HG03095 (cell line): ENCODE data around the gene FTSJ1.

Experiments
- ATAC-seq: cut with Tn5 transposase; IDR thresholded peaks from one replicate; pipeline ENCODE4 v1.9.1; 2021; ENCODE audit warnings: moderate library complexity; ENCODE audit not compliant: unreplicated experiment

Gene FTSJ1

DNA sequence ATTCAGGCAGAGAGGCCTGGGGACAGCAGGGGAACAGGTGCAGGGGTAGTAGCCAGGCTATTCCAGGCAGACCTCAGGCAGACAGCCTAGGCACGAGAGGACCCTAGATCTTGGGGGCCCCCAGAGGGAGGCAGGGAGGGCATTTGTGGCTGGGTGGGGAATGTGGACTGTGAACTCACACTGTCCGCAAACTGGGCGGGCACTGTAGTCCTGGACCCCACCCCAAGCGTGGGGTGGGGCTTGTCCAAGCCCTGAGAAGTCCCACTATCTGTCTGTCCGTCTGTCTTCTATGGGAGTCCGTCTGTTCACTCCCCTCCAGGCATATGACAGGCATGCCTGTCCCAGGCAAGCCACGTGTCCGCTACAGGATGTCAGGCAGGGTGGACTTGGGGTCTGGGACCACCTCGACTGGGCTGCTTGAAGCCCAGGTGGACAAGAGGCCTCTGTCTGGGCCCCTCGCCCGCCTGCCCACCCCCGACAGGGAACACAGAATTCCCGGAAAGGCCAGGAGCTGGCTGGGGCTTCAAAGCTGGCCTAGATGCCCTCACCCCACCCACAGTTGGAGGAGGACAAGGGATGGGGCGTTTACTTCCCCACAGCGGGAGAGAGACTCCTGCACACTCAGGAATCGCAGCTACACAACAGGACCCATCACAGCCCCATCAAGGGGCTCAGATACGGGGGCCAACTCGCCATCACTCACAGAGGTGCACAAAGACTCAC is 5.7 kb upstream of the FTSJ1 start, which contains the start of gene SLC38A5:
SLC38A5 (minus strand) TSS at position 151 of the 723 bp plus-strand sequence. CDS start 2,336 bp downstream, outside the sequence.
- no peak for ATAC-seq

DNA sequence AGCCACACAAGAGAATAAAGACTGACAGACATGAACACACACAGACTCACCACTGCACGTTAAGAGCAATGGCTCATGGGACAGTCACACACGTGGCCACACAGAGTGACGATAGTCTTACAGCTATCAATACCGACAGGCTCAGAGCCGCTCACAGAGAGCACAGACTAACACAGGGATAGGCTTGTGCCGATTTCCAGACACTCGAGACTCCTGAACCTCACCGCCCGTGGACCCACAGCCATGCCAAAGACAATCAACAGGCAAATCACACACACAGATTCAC is 5.2 kb upstream of the FTSJ1 start:
- no peak for ATAC-seq

DNA sequence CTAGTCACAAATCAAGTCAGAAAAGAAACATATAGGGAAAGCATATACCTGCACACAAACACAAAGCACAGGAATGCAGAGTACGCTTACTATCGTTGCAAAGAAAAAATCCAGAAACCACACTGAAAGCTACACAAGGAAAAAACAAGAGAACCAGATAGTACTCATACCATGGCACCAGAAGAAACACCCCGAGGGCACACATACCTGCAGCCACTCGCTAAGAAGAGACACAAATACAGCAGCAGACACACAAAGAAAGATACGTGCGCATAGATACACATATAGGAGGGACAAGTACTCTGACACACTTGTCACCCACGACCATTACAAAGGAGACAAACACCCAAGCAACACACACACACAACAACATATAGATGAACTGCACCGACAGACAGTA is 4.5 kb upstream of the FTSJ1 start:
- no peak for ATAC-seq

DNA sequence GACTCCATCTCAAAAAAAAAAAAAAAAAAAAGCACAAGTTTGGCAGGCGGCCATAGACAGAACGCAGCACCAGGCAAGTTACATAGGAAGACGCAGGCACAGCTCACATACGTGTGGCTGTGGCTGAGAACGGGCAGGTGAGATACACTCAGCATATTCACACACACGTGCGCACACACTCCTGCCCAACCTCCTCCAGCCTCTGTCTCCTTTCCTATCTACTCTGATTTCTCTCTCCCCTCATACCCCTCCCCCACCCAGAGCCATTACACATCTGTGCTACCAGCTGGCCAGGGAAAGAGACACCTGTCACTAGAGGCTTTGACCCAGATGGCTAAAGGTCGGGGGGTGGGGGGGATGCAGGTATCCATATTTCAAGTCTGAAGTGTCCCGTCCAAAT is 3.8 kb upstream of the FTSJ1 start:
- no peak for ATAC-seq

DNA sequence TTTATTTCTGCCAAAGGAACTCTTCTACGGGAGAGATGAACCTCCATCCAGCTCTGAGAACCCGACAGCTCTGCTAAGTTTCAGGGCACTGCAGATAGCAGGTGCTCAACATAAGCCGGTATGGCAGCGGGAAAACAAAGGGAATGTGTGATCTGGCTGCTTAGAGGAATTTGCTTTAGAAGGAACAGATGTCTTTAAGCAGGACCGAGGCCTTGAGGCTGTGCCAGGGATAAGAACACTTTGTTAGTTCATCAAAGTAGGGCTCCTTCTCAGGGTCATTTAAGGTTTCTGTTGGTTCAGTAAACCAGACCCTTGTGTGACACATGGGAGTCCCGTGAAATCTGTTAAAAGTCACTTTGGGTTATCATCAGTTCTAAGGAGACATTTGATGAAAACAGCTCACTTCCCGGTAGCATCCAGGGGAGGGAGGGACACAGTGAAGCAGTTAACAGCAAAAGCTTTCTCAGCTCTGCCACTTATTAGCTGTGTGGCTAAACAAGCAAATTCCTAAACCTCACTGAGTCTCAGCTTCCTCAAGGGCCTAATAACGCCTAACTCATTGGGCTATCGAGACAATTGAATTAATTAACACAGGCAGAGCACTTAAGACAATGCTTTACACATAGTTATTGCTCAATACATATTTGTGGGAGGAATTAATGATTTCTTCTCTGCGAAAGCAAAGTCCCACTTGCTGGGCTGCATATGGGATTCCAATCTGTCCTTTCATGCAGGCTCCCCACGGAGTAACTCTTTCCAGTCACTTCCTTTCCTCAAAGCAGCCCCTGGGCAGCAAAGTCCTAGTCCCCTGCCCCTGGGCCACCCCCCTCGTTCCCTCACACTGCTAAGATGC is 2.9 kb upstream of the FTSJ1 start:
- ATAC-seq = no peak

DNA sequence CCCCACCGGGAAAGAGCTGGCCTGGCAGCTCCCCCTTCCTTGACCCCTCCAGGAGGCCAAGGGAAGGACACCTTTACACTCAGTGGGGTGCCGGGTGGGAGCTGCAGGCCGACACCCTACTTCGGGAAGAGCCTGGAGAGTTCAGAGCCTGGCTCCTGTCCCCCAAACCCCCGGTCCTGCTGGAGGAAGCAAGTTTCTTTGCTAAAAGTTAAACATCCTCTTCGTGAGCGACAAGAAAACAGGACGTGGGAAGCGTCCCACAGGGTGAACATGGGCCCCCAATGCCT is 2.4 kb upstream of the FTSJ1 start:
- no peak for ATAC-seq

DNA sequence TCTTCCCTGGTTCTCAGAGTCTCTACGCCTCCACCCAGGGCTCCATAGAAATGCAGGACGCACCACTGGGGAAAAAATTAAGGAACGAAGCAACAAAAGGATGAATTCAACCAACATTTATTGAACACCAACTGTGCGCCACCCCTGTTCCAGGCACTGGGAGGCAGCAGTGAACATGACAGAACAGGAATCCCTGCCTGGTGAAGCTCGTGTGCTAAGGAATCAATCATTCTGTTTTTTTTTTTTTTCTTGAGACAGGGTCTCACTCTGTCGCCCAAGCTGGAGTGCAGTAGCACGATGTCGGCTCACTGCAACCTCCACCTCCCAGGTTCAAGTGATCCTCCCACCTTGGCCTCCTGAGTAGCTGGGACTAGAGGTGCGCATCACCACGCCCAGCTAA is 1.9 kb upstream of the FTSJ1 start:
- no peak for ATAC-seq

DNA sequence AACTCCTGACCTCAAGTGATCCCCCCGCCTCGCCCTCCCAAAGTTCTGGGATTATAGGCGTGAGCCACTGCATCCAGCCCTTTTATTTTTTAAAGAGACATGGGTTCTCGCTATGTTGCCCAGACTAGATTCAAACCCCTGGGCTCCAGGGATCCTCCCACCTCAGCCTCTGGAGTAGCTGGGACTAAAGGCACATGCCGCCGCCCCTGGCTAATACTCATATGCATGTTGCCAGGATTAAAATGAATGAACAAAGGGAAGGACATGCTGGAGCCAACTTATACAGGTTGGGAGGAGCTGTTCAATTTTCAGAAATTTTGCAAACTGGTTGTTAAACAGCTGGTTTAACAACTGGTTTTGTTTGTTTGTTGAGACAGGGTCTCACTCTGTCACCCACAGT is 1.4 kb upstream of the FTSJ1 start:
- ATAC-seq = no peak

DNA sequence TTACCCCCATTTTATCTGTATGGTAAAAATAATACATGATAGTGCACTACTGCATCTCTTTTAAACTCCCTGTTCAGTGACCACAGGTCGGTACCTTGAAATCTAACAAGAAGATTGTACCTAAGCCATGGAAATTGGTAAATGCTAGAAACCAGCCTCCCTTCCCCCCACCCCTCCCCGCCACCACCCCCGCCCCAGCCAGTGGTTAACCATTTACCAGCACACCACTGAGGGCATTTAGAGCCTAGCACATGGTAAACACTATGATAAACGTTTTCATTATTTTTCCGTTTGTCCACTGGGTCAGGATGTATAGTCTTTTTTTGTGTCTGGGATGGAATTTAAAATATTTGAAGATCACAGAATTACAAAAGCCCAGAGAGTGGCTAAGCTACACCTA is 703 bp upstream of the FTSJ1 start:
- ATAC-seq = no peak

DNA sequence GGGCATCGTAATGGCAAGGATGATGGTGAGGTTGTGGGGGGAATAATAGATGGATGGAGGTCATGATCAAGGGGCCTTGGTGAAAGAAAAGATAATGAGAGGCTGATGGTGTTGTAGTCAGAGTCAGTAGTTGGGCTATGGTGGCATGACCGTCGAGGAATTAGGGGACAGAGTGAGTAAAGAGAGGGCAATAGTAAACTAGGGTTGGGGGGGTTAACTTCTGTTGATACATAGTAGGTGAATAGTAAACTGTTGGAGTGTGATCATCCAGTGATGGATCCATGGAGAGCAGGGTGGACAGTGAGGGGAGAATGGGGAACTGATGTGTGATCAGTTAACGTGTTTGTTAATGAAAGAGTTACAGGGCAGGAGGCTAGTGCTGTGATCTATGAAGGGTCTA is 920 bp downstream of the FTSJ1 start:
- no peak for ATAC-seq

DNA sequence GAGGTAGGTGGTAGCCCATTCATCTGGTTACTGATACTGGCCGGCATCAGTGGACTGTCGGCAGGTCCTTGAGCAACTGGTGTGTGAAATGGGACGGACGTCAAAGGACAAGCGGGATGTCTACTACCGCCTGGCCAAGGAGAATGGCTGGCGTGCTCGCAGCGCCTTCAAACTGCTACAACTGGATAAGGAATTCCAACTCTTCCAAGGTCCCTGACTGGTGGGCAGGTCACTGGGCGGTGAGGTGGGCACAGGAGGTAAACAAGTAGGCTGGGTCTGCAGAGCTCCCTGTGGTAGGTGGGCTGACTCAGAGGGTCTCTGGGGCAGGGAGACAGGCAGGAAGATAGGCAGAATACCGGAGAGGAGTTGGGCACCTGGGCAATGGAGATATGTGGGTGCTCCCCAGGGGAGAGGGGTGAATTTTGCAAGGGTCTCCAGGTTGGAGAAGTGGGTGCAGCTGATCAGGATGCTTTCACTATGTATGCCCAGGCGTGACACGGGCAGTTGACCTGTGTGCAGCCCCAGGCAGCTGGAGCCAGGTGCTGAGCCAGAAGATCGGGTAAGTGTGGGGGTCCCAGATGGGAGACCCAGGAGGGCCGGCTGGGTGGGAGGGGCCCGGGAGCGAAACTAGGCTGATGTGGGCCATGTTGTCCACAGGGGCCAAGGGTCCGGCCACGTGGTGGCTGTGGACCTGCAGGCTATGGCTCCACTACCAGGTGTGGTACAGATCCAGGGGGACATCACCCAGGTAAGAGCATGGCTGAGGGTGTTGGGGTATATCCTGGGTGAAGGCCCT is 2.2 kb downstream of the FTSJ1 start:
- no peak for ATAC-seq

DNA sequence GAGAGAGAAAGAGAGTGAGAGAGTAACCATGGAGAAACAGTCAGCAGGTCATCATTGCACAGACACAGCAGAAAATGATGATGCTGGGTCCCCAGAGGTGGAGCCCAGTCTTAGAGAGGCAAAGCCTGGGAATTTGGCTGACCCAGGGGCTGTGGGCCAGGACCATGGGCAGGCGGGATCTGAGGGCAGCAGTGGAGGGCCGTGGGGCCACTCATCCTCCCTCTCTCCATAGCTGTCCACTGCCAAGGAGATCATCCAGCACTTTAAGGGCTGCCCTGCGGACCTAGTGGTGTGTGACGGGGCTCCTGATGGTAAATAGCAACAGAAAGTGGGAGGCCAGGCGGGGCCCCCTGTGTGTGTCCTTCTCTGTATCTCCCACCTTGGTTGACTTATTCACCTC is 2.8 kb downstream of the FTSJ1 start:
- no peak for ATAC-seq

DNA sequence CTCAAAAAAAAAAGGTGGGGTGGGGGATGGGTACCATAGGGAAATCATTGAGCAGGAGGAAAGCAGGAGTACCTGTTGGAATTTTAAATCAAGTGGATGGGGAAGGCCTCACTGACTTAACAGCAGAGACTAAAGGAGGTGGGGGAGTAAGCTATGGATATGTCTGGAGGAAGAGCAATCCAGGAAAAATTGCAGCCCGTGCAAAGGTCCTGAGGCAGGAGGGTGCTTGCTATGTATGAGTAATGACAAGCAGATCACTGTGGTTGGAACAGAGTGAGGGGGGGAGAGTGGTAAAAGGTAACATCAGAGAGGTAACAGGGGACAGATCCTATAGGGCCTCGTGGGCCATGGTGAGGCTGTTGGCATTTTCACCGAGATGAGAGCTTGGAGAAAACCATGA is 4.1 kb downstream of the FTSJ1 start:
- no peak for ATAC-seq

DNA sequence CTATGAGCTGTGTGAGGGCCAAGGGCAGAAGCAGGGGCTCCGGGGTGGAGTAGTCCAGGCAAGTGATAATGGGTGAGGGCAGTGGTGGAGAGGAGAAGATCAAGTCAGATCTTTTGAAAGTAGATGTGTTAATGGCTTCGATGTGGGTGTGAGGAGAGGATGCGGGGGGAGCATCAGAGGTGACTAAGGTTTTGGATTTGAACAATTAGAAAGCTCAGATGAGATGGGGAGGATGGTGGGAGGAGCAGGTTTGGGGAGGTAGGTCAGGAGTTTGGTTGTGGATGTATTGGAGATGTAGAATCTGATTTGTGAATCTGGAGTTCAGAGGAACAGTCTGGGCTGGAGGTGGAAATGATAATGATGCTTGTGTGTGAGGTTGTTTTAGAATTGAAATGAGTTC is 4.6 kb downstream of the FTSJ1 start:
- no peak for ATAC-seq

DNA sequence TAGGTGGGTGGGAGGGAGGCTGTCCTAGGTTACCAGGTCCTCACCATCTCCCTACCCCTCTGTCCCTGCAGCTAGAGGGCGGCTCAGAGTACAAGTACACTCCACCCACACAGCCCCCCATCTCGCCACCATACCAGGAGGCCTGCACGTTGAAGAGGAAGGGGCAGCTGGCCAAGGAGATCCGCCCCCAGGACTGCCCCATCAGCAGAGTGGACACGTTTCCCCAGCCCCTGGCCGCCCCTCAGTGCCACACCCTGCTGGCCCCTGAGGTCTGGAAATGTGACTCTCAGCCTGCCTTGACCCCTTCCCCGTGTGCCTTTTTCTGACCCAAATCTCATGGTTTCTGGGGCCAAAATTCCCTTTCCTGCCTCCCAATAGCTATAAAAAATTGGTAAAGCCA is 6.5 kb downstream of the FTSJ1 start:
- no peak for ATAC-seq

DNA sequence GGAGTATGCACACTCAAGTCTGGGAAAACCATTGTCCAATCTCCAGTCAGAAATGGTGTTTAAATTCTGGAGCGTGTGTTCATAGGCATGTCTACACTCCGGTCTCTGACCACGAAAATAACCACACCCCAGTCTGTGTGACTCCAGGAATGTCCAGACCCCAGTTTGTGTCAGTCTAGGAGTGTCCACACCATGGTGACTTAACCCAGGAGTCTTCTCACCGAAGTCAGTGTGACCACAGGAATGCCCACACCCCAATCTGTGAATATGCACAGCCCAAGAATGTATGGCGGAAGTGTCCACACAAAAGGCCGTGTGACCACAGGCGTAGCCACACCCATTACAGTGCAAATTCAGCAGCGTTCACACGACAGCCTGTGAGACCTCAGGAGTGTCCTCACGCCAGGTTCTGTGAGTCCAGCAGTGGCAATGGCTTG is 11.4 kb downstream of the FTSJ1 start:
- ATAC-seq = no peak

DNA sequence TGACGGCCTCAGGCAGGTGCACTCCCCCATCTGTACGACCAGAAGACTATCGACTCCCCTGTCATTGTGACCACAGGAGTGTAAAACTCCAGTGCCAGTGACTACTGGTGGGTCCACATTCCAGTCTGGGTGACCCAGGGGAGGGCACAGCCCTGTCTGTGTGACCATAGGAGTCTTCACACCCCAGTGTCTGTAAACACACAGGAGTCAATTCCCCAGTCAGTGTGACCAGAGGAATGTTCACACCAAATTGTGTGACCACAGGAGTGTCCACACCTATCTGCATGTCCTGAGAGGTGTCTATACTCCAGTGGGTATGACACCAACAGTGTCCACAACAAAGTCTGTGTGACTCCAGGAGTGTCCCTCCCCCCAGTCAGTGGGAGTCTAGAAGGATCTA is 12.0 kb downstream of the FTSJ1 start:
- no peak for ATAC-seq

DNA sequence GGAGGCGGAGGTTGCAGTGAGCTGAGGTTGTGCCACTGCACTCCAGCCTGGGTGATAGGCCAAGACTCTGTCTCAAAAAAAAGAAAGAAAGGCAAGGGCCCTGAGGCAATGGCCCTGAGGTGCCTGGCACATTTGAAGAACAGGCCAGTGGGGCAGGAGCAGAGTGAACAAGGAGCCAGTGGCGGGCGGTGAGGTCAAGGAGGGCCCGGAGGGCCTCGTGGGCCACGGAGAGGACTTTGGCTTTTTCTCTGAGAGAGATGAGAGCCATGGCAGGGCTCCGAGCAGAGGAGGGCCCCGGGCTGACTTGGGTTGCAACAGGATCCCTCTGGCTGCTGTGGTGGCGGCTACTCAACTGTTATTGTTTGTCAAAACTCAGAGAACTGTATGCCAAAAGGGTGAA is 13.3 kb downstream of the FTSJ1 start:
- no peak for ATAC-seq

DNA sequence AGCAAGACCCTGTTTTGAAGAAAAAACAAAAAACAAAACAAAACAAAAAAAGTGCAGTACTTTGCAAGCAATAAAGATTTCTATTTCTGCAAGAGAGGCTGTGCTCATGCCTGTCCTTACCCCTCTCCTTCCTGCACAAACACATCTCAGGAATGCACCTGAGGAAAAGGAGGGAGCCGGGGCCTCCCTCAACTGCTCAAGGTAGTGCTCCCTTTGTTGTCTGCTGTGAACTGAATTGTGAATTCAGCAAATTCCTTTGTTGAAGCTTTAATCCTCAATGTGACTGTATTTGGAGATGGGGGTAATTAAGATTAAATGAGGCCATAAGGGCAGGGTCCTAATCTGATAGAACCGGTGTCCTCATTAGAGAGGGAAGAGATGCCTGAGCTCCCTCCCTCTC is 13.9 kb downstream of the FTSJ1 start:
- no peak for ATAC-seq

DNA sequence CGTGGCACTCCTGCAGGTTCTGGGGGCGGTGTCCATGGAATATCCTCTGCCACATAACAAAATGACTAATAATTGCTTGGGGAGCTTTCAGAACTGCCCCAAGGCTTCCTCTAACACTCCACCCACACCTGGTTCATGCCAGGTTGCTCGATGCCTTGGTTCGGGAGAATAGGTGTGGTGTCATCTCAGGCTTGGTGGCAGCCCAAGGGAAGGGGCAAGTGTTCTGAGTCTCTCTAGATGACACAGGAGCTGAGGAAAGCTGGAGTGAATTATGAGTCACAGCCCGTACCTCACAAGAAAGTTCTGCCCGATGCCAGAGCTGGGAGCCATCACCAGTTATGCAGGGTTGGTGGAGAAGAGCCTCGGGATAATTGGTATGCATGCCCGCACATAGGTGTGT is 14.7 kb downstream of the FTSJ1 start:
- ATAC-seq = no peak

DNA sequence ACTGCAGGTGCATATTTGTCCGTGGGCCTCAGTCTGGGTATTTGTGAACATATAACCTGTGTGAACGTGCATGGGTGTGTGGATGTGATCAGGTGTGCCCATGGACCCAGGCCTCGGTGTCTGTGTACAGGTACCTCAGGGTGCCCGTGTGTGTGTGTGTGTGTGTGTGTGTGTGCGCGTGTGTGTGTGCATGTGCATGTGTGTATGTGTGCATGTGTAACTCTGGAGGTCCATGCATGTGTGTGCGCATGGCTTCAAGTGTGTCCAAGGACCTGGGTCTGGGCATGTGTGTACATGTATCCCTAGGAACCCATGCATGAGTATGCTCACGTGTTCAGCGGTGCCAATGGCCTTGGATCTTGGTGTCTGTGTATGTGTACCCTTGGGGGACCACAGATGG is 15.8 kb downstream of the FTSJ1 start:
- ATAC-seq = no peak

DNA sequence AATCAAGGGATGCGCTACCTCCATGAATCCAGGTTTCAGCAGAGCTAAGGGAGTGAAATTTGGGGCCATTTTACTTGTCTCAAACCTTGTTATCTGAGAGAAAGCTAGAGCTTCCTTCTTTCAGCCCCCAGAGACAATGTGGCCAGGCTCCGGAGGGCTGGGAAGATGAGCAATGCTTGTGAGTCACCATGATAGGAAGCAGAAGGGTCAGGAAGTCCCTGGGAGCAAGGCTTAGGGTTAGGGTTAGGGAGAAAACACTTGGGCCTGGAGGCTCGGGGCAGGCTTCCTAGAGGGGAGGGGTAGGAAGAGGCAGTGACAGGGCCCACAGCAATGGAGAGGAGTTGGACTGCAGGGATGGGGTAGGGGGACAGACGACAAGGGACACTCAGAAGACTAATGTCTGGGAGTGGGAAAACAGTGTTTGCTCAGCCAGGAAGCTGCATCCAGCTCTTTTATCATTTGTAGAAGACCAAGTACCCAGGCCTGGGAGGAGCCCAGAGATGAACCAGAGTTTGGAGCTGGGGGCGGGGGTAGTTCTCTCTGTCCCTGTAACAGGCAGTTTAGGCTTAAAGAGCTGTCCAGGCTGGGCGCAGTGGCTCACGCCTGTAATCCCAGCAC is 16.4 kb downstream of the FTSJ1 start:
- no peak for ATAC-seq
